ENCODE data around the gene KIF3C. TPM values are rescaled to one million over a fixed set of nuclear protein-coding genes. Genes with fewer than 3 reads are reported as not detected.

The KIF3C gene
- total and polyA plus RNA-seq, 2 of the 4 experiments (the other 2 are of a cell fraction): 8.3 to 15.4 TPM

- Histone ChIP-seq H3K4me2 (ENCODE audit: low read depth, low read length) (no peak overlapping the region), H3K36me3 (ENCODE audit: control insufficient read depth, insufficient read depth, low read length) (no peaks in the 10 kb centered on the region; the same call in 1 of the 2 replicates), H2AK5ac (ENCODE audit: low read depth, low read length) (no peak overlapping the region), H3K27ac (ENCODE audit: insufficient read depth, low read length) (no peak overlapping the region), H2AFZ (replicated peaks; ENCODE audit: low read length, poor library complexity) (no peak overlapping the region), H4K91ac (ENCODE audit: insufficient read depth, low read depth, low read length) (no peak overlapping the region), H3K18ac (ENCODE audit: low read depth, low read length) (no peak overlapping the region), H3K4ac (ENCODE audit: low read depth, low read length) (no peak overlapping the region), H3K4me3 (ENCODE audit: insufficient read depth, low read depth, low read length) (no peak overlapping the region), H3K56ac (ENCODE audit: extremely low read depth, insufficient read depth, low read length) (no peak overlapping the region), H3K9me3 (ENCODE audit: control insufficient read depth, insufficient read depth, low read length) (no peaks in the 10 kb centered on the region), H3K14ac (replicated peaks; ENCODE audit: low read depth, low read length) (no peak overlapping the region), H3K23ac (ENCODE audit: low read depth, low read length) (no peak overlapping the region), H3K4me1 (ENCODE audit: control insufficient read depth, insufficient read depth, low read length) (no peaks in the 10 kb centered on the region), H4K8ac (ENCODE audit: low read depth in 2 of 2, low read length in 2 of 2) (no peak overlapping the region), H2BK20ac (ENCODE audit: low read depth, low read length) (no peak overlapping the region), H2BK5ac (ENCODE audit: low read depth, low read length, poor library complexity, severe bottlenecking) (no peak overlapping the region), H2BK120ac (ENCODE audit: low read depth, low read length) (no peak overlapping the region), H2AK9ac (replicated peaks; ENCODE audit: low read depth, low read length, poor library complexity) (no peak overlapping the region), H4K5ac (ENCODE audit: low read depth, low read length) (no peak overlapping the region), H3K9ac (ENCODE audit: low read depth, low read length) (no peak overlapping the region), H3K27me3 (ENCODE audit: control insufficient read depth, insufficient read depth, low read length) (no peaks in the 10 kb centered on the region), H4K20me1 (ENCODE audit: insufficient read depth, low read length) (0 out of 2 replicates have a peak, but pooled peaks cover 5% of the 10 kb centered on the region), H2BK15ac (ENCODE audit: low read depth, low read length) (no peak overlapping the region), H3K79me1 (ENCODE audit: low read depth in 1 of 2, low read length in 2 of 2) (no peaks in the 10 kb centered on the region; a peak in 1 of 4 replicates), H3K9me1 (ENCODE audit: insufficient read depth, low read length) (no peaks in the 10 kb centered on the region)
- no peak for TF ChIP-seq BHLHE40 (IDR thresholded peaks at IDR 0.05; ENCODE audit: low read depth, low read length)
- no peak for TF ChIP-seq NFE2L2 (IDR thresholded peaks at IDR 0.05; ENCODE audit: low read depth, low read length)
- TF ChIP-seq SMC3 (IDR thresholded peaks at IDR 0.05; ENCODE audit: low read depth, low read length): no peak
- no peak for TF ChIP-seq MAZ (IDR thresholded peaks at IDR 0.05; ENCODE audit: borderline replicate concordance, low read depth, low read length)
- TF ChIP-seq CTCF (conservative IDR thresholded peaks at IDR 0.05; ENCODE audit: low read depth, low read length): no peak
- no peak for TF ChIP-seq POLR2A (IDR thresholded peaks at IDR 0.05; ENCODE audit: low read depth, low read length)
- TF ChIP-seq USF2 (IDR thresholded peaks at IDR 0.05; ENCODE audit: low read depth, low read length): no peak
- no peak for TF ChIP-seq RCOR1 (IDR thresholded peaks at IDR 0.05; ENCODE audit: insufficient replicate concordance, low read length)
- TF ChIP-seq RFX5 (IDR thresholded peaks at IDR 0.05; ENCODE audit: low read depth, low read length): no peak
- TF ChIP-seq ELK1 (IDR thresholded peaks at IDR 0.05; ENCODE audit: borderline replicate concordance, low read depth, low read length): no peak
- no peak for TF ChIP-seq MAFK (IDR thresholded peaks at IDR 0.05; ENCODE audit: low read depth, low read length)
- ChIA-PET CTCF (no interaction called here), POLR2A (ENCODE audit: unreplicated experiment) (no interaction called here)
- in situ Hi-C loops (cut with MboI; ENCODE audit: low sequenced_read_pairs) (no loop called here), dilution Hi-C loops (cut with HindIII; ENCODE audit: low sequenced_read_pairs, unreplicated experiment) (no loop called here), intact Hi-C loops (cut with micrococcal nuclease) (no loop called here)
- BruUV-seq (replicated peaks): no TSS peak
- WGBS, 2 experiments (ENCODE audit: extremely low coverage in 2 of 2, insufficient read length in 1 of 2): 60% methylated on average over 1 of the region's 2 CpGs; no CpG with 5 or more reads in 1 of the 2 experiments
- DNase-seq (no peak), ATAC-seq (ENCODE audit: low read depth) (no peak)
These were observed 33.9 kb downstream of the KIF3C start for GRCh38 chr2:25948437-25948836.

Measured in IMR-90 (cell line).